Sigmoid colon (tissue), 7 donors: ENCODE results near the gene NRXN3. TPM values are rescaled to one million over a fixed set of nuclear protein-coding genes. Genes with fewer than 3 reads are reported as not detected.

Experiments
- DNase-seq: peaks from one replicate; pipeline ENCODE4 v3.0.0-alpha.2; 2019
- H3K27ac ChIP-seq, 4 donors: fragments of 200-600 bp; sonication (generic); one replicate each; pipeline ENCODE4 v1.5.1; 2016 to 2019; ENCODE audit warnings: mild to moderate bottlenecking in 1 of 4
- H3K27me3 ChIP-seq, 3 donors: fragments of 200-600 bp; sonication (generic); one replicate each; pipeline ENCODE4 v1.5.1; 2019; ENCODE audit warnings: mild to moderate bottlenecking in 1 of 3
- H3K36me3 ChIP-seq, 4 donors: fragments of 200-600 bp; sonication (generic); one replicate each; pipeline ENCODE4 v1.5.1; 2016 to 2019
- H3K4me1 ChIP-seq, 4 donors: fragments of 200-600 bp; sonication (generic); one replicate each; pipeline ENCODE4 v1.5.1; 2017 to 2019
- H3K4me3 ChIP-seq, 4 donors: fragments of 200-600 bp; sonication (generic); one replicate each; pipeline ENCODE4 v1.5.1; 2017 to 2019; ENCODE audit warnings: mild to moderate bottlenecking in 2 of 4, moderate library complexity in 1 of 4
- H3K9me3 ChIP-seq, 4 donors: fragments of 200-600 bp in 3 of 4; sonication (generic) in 3 of 4; one replicate each; pipeline versions ENCODE4 v1.5.1 to v1.6.1; 2013 to 2019
- CTCF ChIP-seq, 4 experiments: fragments of 450-650 bp in 3 of 4; fragments of 200-600 bp in 1 of 4; IDR thresholded peaks; one replicate each; pipeline ENCODE4 v1.5.1; 2016 to 2019; ENCODE audit warnings: antibody characterized with exemption in 4 of 4, mild to moderate bottlenecking in 3 of 4, moderate library complexity in 2 of 4
- EP300 ChIP-seq, 4 donors: sonication (generic); formaldehyde crosslinking; IDR thresholded peaks; one replicate each; pipeline ENCODE4 v1.6.1; 2017; ENCODE audit warnings: antibody characterized with exemption in 4 of 4
- POLR2A ChIP-seq, 2 donors: fragments of 450-650 bp; IDR thresholded peaks; one replicate each; pipeline ENCODE4 v1.6.1; 2016; ENCODE audit warnings: antibody characterized with exemption in 2 of 2, mild to moderate bottlenecking in 2 of 2, moderate library complexity in 2 of 2
- POLR2AphosphoS5 ChIP-seq, 4 donors: sonication (generic); formaldehyde crosslinking; IDR thresholded peaks; one replicate each; pipeline ENCODE4 v1.6.1; 2017; ENCODE audit warnings: antibody characterized with exemption in 4 of 4
- WGBS, 2 donors: extraction: QIAGEN DNeasy Blood & Tissue Kit; methylation state at CpG; one replicate each; pipeline ENCODE4 v1.1.7; 2013; 5-methylcytosine and 5-hydroxymethylcytosine counted together
- intact Hi-C: fragments of 100-400 bp; cut with DNase I; formaldehyde crosslinking; loops from one replicate; pipeline ENCODE4 v1.15.1; 2023
- polyA plus RNA-seq, 3 donors: library from polyadenylated mRNA; stranded (reverse); fragments of 200-250 nt; gene quantifications; one replicate each; pipeline ENCODE4 v1.2.3, GENCODE V29; 2013
- total RNA-seq, 4 donors: library from RNA; depleted of rRNA; stranded (reverse); fragments of >200 nt; gene quantifications; one replicate each; pipeline ENCODE4 v1.1.0, GENCODE V29; 2016
- donor health status: healthy with polysubstance abuse.
- donor health status: Bipolar disorder and iron deficiency.
- donor health status: healthy.

The NRXN3 gene
- total and polyA plus RNA-seq, 7 donors, result 0.23 to 46.3 (median 23.2) TPM

- TF ChIP-seq CTCF (IDR thresholded peaks at IDR 0.05) (no peak), POLR2AphosphoS5 (IDR thresholded peaks at IDR 0.05) (no peak), EP300 (IDR thresholded peaks at IDR 0.05) (no peak), POLR2A (IDR thresholded peaks at IDR 0.05) (no peak)
- intact Hi-C loops, result no loop called here
- H3K27ac ChIP-seq, result no peak overlapping the region
- DNase-seq, result no peak
- WGBS, 2 donors, result 75 to 90% methylated on average over 3 of the region's 3 CpGs
- no peak overlapping the region for H3K4me3 ChIP-seq
- H3K4me1 ChIP-seq, result no peaks in the 10 kb centered on the region
- no peaks in the 10 kb centered on the region for H3K9me3 ChIP-seq
- no peaks in the 10 kb centered on the region for H3K27me3 ChIP-seq
- H3K36me3 ChIP-seq, result no peaks in the 10 kb centered on the region
Observed at GRCh38 chr14:79829405-79830166, 1659.4 kb downstream of the NRXN3 start.

- WGBS, 2 donors, result 81 to 85% methylated on average over 10 of the region's 10 CpGs
- no peak overlapping the region for H3K27ac ChIP-seq
- no peak for TF ChIP-seq POLR2AphosphoS5 (IDR thresholded peaks at IDR 0.05)
- TF ChIP-seq POLR2A (IDR thresholded peaks at IDR 0.05), result no peak
- no peak for TF ChIP-seq EP300 (IDR thresholded peaks at IDR 0.05)
- TF ChIP-seq CTCF (IDR thresholded peaks at IDR 0.05), result no peak
- no peaks in the 10 kb centered on the region for H3K36me3 ChIP-seq
- no peak overlapping the region for H3K4me3 ChIP-seq
- H3K9me3 ChIP-seq, result no peaks in the 10 kb centered on the region
- DNase-seq, result no peak
- intact Hi-C loops, result no loop called here
- no peaks in the 10 kb centered on the region for H3K27me3 ChIP-seq
- H3K4me1 ChIP-seq, result no peaks in the 10 kb centered on the region
Observed at GRCh38 chr14:79831195-79831892, 1661.2 kb downstream of the NRXN3 start.

- Histone ChIP-seq H3K4me1 (no peaks in the 10 kb centered on the region), H3K27ac (no peak overlapping the region), H3K4me3 (no peak overlapping the region), H3K9me3 (no peaks in the 10 kb centered on the region), H3K36me3 (no peaks in the 10 kb centered on the region), H3K27me3 (no peaks in the 10 kb centered on the region)
- intact Hi-C loops, result no loop called here
- DNase-seq, result no peak
- TF ChIP-seq POLR2AphosphoS5 (IDR thresholded peaks at IDR 0.05) (no peak), CTCF (IDR thresholded peaks at IDR 0.05) (no peak), POLR2A (IDR thresholded peaks at IDR 0.05) (no peak), EP300 (IDR thresholded peaks at IDR 0.05) (no peak)
- 65 to 66% methylated on average over 3 of the region's 3 CpGs for WGBS, 2 donors
Observed at GRCh38 chr14:79833781-79834180, 1663.6 kb downstream of the NRXN3 start.

- 86 to 88% methylated on average over 6 of the region's 6 CpGs for WGBS, 2 donors
- TF ChIP-seq POLR2A (IDR thresholded peaks at IDR 0.05) (no peak), CTCF (IDR thresholded peaks at IDR 0.05) (no peak), EP300 (IDR thresholded peaks at IDR 0.05) (no peak), POLR2AphosphoS5 (IDR thresholded peaks at IDR 0.05) (no peak)
- Histone ChIP-seq H3K27me3 (no peaks in the 10 kb centered on the region), H3K4me3 (no peak overlapping the region), H3K36me3 (no peaks in the 10 kb centered on the region), H3K4me1 (peaks cover 0 to under 1% (median 0%) of the 10 kb centered on the region in 4 donors), H3K27ac (no peak overlapping the region), H3K9me3 (no peaks in the 10 kb centered on the region)
- intact Hi-C loops, result no loop called here
- DNase-seq, result no peak
Observed at GRCh38 chr14:79834868-79835267, 1664.7 kb downstream of the NRXN3 start.
